Mesenchymal stem cell (in vitro differentiated cells and primary cell): ENCODE data around the gene ACTN4.
"Not testable (repeated sequence)": the region's sequence is repeated elsewhere in the genome, so short reads cannot be mapped to it uniquely, and the experiment has no call there.

Experiments used
- DNase-seq: peaks from one replicate; pipeline ENCODE4 v3.0.0-alpha.2; 2013
- H2AFZ ChIP-seq: one replicate; pipeline ENCODE4 v1.6.1; 2013; ENCODE audit warnings: low read depth, mild to moderate bottlenecking, control low read depth, inconsistent platforms, low read length, moderate library complexity
- H2AK5ac ChIP-seq: 2 replicates; pipeline ENCODE4 v1.6.1; 2013; ENCODE audit warnings: low read length, moderate library complexity, mild to moderate bottlenecking, inconsistent platforms; ENCODE audit not compliant: severe bottlenecking
- H2BK120ac ChIP-seq: one replicate; pipeline ENCODE4 v1.6.1; 2013; ENCODE audit warnings: low read depth, mild to moderate bottlenecking, inconsistent platforms, low read length, moderate library complexity
- H2BK12ac ChIP-seq, 2 experiments: one replicate each; pipeline ENCODE4 v1.6.1; 2013; ENCODE audit warnings: inconsistent platforms in 2 of 2, low read length in 2 of 2, mild to moderate bottlenecking in 2 of 2, moderate library complexity in 2 of 2, control low read depth in 1 of 2
- H2BK15ac ChIP-seq: one replicate; pipeline ENCODE4 v1.6.1; 2013; ENCODE audit warnings: mild to moderate bottlenecking, low read depth, inconsistent platforms; ENCODE audit not compliant: poor library complexity, severe bottlenecking
- H2BK5ac ChIP-seq: 2 replicates; pipeline ENCODE4 v1.6.1; 2013; ENCODE audit warnings: low read depth, mild to moderate bottlenecking, low read length, control low read depth, inconsistent platforms; ENCODE audit not compliant: poor library complexity, severe bottlenecking
- H3K14ac ChIP-seq, 2 experiments: one replicate each; pipeline ENCODE4 v1.6.1; 2013; ENCODE audit warnings: inconsistent platforms in 2 of 2, low read length in 2 of 2, control low read depth in 1 of 2, mild to moderate bottlenecking in 1 of 2, moderate library complexity in 1 of 2
- H3K18ac ChIP-seq, 2 experiments: one replicate each; pipeline ENCODE4 v1.6.1; 2013; ENCODE audit warnings: inconsistent platforms in 2 of 2, low read length in 2 of 2, control low read depth in 1 of 2, low read depth in 1 of 2, mild to moderate bottlenecking in 1 of 2
- H3K23ac ChIP-seq, 2 experiments: one replicate each; pipeline ENCODE4 v1.6.1; 2013; ENCODE audit warnings: inconsistent platforms in 2 of 2, low read length in 2 of 2, mild to moderate bottlenecking in 2 of 2, moderate library complexity in 2 of 2, control low read depth in 1 of 2
- H3K27ac ChIP-seq: 2 replicates; pipeline ENCODE4 v1.5.1; 2013; ENCODE audit warnings: mild to moderate bottlenecking, moderate library complexity, low read length, control low read depth, inconsistent platforms; ENCODE audit not compliant: poor library complexity, severe bottlenecking
- H3K27me3 ChIP-seq, 2 experiments: 2 replicates each; pipeline versions ENCODE4 v1.6.1 to v1.7.0; 2013; ENCODE audit warnings: low read length in 2 of 2, mild to moderate bottlenecking in 2 of 2, moderate library complexity in 2 of 2, control low read depth in 1 of 2, inconsistent platforms in 1 of 2; ENCODE audit not compliant: control insufficient read depth in 1 of 2, insufficient read depth in 1 of 2
- H3K36me3 ChIP-seq, 2 experiments: 2 replicates each; pipeline versions ENCODE4 v1.6.1 to v1.7.0; 2013; ENCODE audit warnings: low read length in 2 of 2, control low read depth in 1 of 2, inconsistent platforms in 1 of 2, low read depth in 1 of 2, mild to moderate bottlenecking in 1 of 2; ENCODE audit not compliant: insufficient read depth in 2 of 2, control insufficient read depth in 1 of 2
- H3K4ac ChIP-seq, 2 experiments: one replicate each; pipeline ENCODE4 v1.6.1; 2013; ENCODE audit warnings: inconsistent platforms in 2 of 2, low read length in 2 of 2, mild to moderate bottlenecking in 2 of 2, moderate library complexity in 2 of 2, control low read depth in 1 of 2, low read depth in 1 of 2
- H3K4me1 ChIP-seq: 2 replicates; pipeline ENCODE4 v1.6.1; 2013; ENCODE audit warnings: low read depth, low read length, control low read depth; ENCODE audit not compliant: control insufficient read depth, insufficient read depth
- H3K4me2 ChIP-seq: 2 replicates; pipeline ENCODE4 v1.6.1; 2013; ENCODE audit warnings: low read length, mild to moderate bottlenecking, inconsistent platforms; ENCODE audit not compliant: poor library complexity, severe bottlenecking
- H3K4me3 ChIP-seq, 2 experiments: 2 replicates each; pipeline versions ENCODE4 v1.5.1 to v1.7.0; 2013; ENCODE audit warnings: low read length in 2 of 2, mild to moderate bottlenecking in 2 of 2, control low read depth in 1 of 2, low read depth in 1 of 2; ENCODE audit not compliant: insufficient read depth in 1 of 2
- H3K79me1 ChIP-seq: replicated peaks from 2 replicates; pipeline ENCODE4 v1.6.1; 2013; ENCODE audit warnings: mild to moderate bottlenecking, control low read depth, low read length, inconsistent platforms; ENCODE audit not compliant: poor library complexity, severe bottlenecking
- H3K9ac ChIP-seq: 2 replicates; pipeline ENCODE4 v1.7.0; 2013; ENCODE audit warnings: mild to moderate bottlenecking, low read length, moderate library complexity
- H3K9me3 ChIP-seq: 2 replicates; pipeline ENCODE4 v1.7.0; 2013; ENCODE audit warnings: mild to moderate bottlenecking, low read length; ENCODE audit not compliant: control insufficient read depth
- H4K8ac ChIP-seq: one replicate; pipeline ENCODE4 v1.6.1; 2013; ENCODE audit warnings: inconsistent platforms, mild to moderate bottlenecking, low read length, moderate library complexity
- H4K91ac ChIP-seq: one replicate; pipeline ENCODE4 v1.6.1; 2013; ENCODE audit warnings: mild to moderate bottlenecking, low read length, inconsistent platforms
- whole genome bisulfite sequencing: methylation state at CpG from one replicate; pipeline ENCODE4 v1.1.7; 2013; ENCODE audit warnings: mixed read lengths; 5-methylcytosine and 5-hydroxymethylcytosine counted together

ACTN4 gene

GRCh38 chr19:38759590-38760003 lies 112.1 kb downstream of the ACTN4 start:
- no peak overlapping the region for H4K8ac ChIP-seq
- H3K9me3 ChIP-seq = no peaks in the 10 kb centered on the region
- H3K79me1 ChIP-seq = no peaks in the 10 kb centered on the region
- no peak overlapping the region for H2BK12ac ChIP-seq
- 81% methylated on average over 10 of the region's 10 CpGs for WGBS
- H3K4me1 ChIP-seq = no peaks in the 10 kb centered on the region
- no peak overlapping the region for H2BK15ac ChIP-seq
- H3K27me3 ChIP-seq = peaks cover 0 to 3% of the 10 kb centered on the region in 2 experiments
- H2BK120ac ChIP-seq = no peak overlapping the region
- H3K14ac ChIP-seq = no peak overlapping the region
- H3K27ac ChIP-seq = no peak overlapping the region
- H2AFZ ChIP-seq = no peak overlapping the region
- H3K18ac ChIP-seq = no peak overlapping the region
- no peaks in the 10 kb centered on the region for H3K36me3 ChIP-seq
- H3K4me2 ChIP-seq = no peak overlapping the region
- H4K91ac ChIP-seq = no peak overlapping the region
- no peak overlapping the region for H2AK5ac ChIP-seq
- no peak for DNase-seq
- no peak overlapping the region for H3K4me3 ChIP-seq
- no peak overlapping the region for H3K4ac ChIP-seq
- no peak overlapping the region for H3K9ac ChIP-seq
- no peak overlapping the region for H3K23ac ChIP-seq
- H2BK5ac ChIP-seq = no peak overlapping the region

GRCh38 chr19:38760805-38761517 lies 113.5 kb downstream of the ACTN4 start:
- H3K36me3 ChIP-seq, H2AFZ ChIP-seq, H3K4me2 ChIP-seq, H4K8ac ChIP-seq, H2BK15ac ChIP-seq, H3K9ac ChIP-seq, H3K9me3 ChIP-seq, H3K79me1 ChIP-seq, H4K91ac ChIP-seq, H2BK120ac ChIP-seq, H3K27ac ChIP-seq, H3K14ac ChIP-seq, H3K18ac ChIP-seq, H2BK5ac ChIP-seq, DNase-seq, H3K23ac ChIP-seq, H3K4ac ChIP-seq, H2AK5ac ChIP-seq, H2BK12ac ChIP-seq, H3K27me3 ChIP-seq, H3K4me1 ChIP-seq, H3K4me3 ChIP-seq: not testable (repeated sequence)
- 80% methylated on average over 1 of the region's 6 CpGs for WGBS

GRCh38 chr19:38761884-38762389 lies 114.5 kb downstream of the ACTN4 start:
- H2AFZ ChIP-seq, H2BK12ac ChIP-seq, H3K4ac ChIP-seq, H3K23ac ChIP-seq, H2BK5ac ChIP-seq, H3K14ac ChIP-seq, H3K27me3 ChIP-seq, H3K4me3 ChIP-seq, H3K4me2 ChIP-seq, H3K36me3 ChIP-seq, H3K9me3 ChIP-seq, H4K8ac ChIP-seq, H4K91ac ChIP-seq, DNase-seq, H2BK120ac ChIP-seq, H3K27ac ChIP-seq, H3K18ac ChIP-seq, H2BK15ac ChIP-seq, H3K9ac ChIP-seq, H3K4me1 ChIP-seq, H2AK5ac ChIP-seq, H3K79me1 ChIP-seq: not testable (repeated sequence)
- WGBS = 90% methylated on average over 9 of the region's 9 CpGs

- H3K4ac ChIP-seq = no peak overlapping the region
- H3K14ac ChIP-seq = no peak overlapping the region
- no peaks in the 10 kb centered on the region for H3K79me1 ChIP-seq
- no peak overlapping the region for H2AFZ ChIP-seq
- peak overlapping the region; percentile 74 for H3K27ac ChIP-seq
- no peak overlapping the region for H2BK5ac ChIP-seq
- H2AK5ac ChIP-seq = no peak overlapping the region
- H3K9me3 ChIP-seq = no peaks in the 10 kb centered on the region
- no peaks in the 10 kb centered on the region for H3K4me1 ChIP-seq
- no peak overlapping the region for H2BK120ac ChIP-seq
- H3K36me3 ChIP-seq = no peaks in the 10 kb centered on the region
- H3K27me3 ChIP-seq = no peaks in the 10 kb centered on the region
- no peak overlapping the region for H3K9ac ChIP-seq
- H3K18ac ChIP-seq = no peak overlapping the region
- no peak overlapping the region for H4K91ac ChIP-seq
- WGBS = 94% methylated on average over 3 of the region's 3 CpGs
- H3K4me2 ChIP-seq = no peak overlapping the region
- DNase-seq = no peak
- no peak overlapping the region for H3K4me3 ChIP-seq
- no peak overlapping the region for H3K23ac ChIP-seq
- no peak overlapping the region for H2BK12ac ChIP-seq
- no peak overlapping the region for H4K8ac ChIP-seq
- no peak overlapping the region for H2BK15ac ChIP-seq
These were observed 116.4 kb downstream of the ACTN4 start for GRCh38 chr19:38763795-38764220.
